Measurements from ENCODE around the gene GTPBP1.

Gene GTPBP1

GRCh38 chr22:38751066-38751421 lies 45.3 kb downstream of the GTPBP1 start:
- Histone ChIP-seq H3K9ac (ENCODE audit: low read length) (no peak overlapping the region), H3K4me1 (ENCODE audit: control insufficient read depth, insufficient read depth, low read length) (peaks cover 35% of the 10 kb centered on the region), H3K27me3 (ENCODE audit: control insufficient read depth, insufficient read depth, low read length) (no peaks in the 10 kb centered on the region), H3K36me3 (ENCODE audit: control insufficient read depth, insufficient read depth, low read length) (peaks cover 28% of the 10 kb centered on the region), H3K4me3 (ENCODE audit: low read length) (no peak overlapping the region), H3K9me3 (ENCODE audit: control insufficient read depth, low read length) (no peaks in the 10 kb centered on the region)

GRCh38 chr22:38751422-38752346 lies 45.9 kb downstream of the GTPBP1 start:
- peaks cover 39% of the 10 kb centered on the region for H3K4me1 ChIP-seq (ENCODE audit: control insufficient read depth, insufficient read depth, low read length)
- H3K4me3 ChIP-seq (ENCODE audit: low read length) = no peak overlapping the region
- no peaks in the 10 kb centered on the region for H3K27me3 ChIP-seq (ENCODE audit: control insufficient read depth, insufficient read depth, low read length)
- no peak overlapping the region for H3K9ac ChIP-seq (ENCODE audit: low read length)
- H3K36me3 ChIP-seq (ENCODE audit: control insufficient read depth, insufficient read depth, low read length) = peaks cover 24% of the 10 kb centered on the region
- no peaks in the 10 kb centered on the region for H3K9me3 ChIP-seq (ENCODE audit: control insufficient read depth, low read length)

DNA sequence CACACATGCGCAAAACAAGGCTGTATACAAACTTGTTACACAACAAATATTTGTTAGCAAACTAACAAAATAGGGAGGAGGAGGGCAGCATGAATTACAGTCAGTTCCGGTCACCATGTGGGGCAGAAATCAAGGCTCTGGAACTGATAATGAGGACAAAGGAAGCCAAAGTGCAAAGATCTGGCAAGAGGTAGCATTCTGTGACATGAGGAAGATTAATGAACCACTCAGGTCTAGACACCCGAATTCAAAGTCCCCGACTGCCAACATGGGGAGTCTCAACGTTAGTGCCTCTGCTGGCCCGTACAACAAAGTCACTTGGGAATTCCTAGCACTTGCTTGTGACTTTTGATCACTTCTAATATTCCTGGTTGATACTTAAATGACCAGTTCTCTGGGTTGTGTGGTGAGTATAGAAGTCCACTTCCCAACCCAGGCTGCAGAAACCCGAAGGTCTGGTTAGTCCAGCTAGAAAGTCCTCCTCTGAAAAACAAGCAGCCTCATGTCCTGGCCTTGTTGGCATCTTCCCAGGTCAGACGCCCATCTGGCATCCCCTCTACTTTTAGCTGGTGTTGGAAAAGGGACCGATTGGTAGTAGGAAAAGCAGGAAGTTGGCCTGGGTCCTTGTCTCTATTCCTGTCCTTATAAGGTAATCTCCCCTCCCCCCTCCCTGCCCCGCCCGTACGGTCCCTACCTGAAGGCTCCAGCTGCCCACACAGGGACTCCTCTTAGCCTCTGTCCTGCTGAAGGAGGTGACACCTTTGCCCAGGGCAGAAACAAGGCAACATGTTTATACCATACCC lies 48.4 kb downstream of the GTPBP1 start:
- Histone ChIP-seq H3K4me3 (ENCODE audit: low read length) (peak overlapping the region; percentile 61), H3K36me3 (ENCODE audit: control insufficient read depth, insufficient read depth, low read length) (peaks cover 18% of the 10 kb centered on the region), H3K9ac (ENCODE audit: low read length) (peak overlapping the region; percentile 89), H3K27me3 (ENCODE audit: control insufficient read depth, insufficient read depth, low read length) (no peaks in the 10 kb centered on the region), H3K4me1 (ENCODE audit: control insufficient read depth, insufficient read depth, low read length) (peaks cover 48% of the 10 kb centered on the region), H3K9me3 (ENCODE audit: control insufficient read depth, low read length) (no peaks in the 10 kb centered on the region)

GRCh38 chr22:38754751-38755154 lies 49.0 kb downstream of the GTPBP1 start:
- Histone ChIP-seq H3K36me3 (ENCODE audit: control insufficient read depth, insufficient read depth, low read length) (peaks cover 12% of the 10 kb centered on the region), H3K9me3 (ENCODE audit: control insufficient read depth, low read length) (no peaks in the 10 kb centered on the region), H3K9ac (ENCODE audit: low read length) (peak overlapping the region; percentile 89), H3K4me1 (ENCODE audit: control insufficient read depth, insufficient read depth, low read length) (peaks cover 48% of the 10 kb centered on the region), H3K4me3 (ENCODE audit: low read length) (peak overlapping the region; percentile 61), H3K27me3 (ENCODE audit: control insufficient read depth, insufficient read depth, low read length) (no peaks in the 10 kb centered on the region)

DNA sequence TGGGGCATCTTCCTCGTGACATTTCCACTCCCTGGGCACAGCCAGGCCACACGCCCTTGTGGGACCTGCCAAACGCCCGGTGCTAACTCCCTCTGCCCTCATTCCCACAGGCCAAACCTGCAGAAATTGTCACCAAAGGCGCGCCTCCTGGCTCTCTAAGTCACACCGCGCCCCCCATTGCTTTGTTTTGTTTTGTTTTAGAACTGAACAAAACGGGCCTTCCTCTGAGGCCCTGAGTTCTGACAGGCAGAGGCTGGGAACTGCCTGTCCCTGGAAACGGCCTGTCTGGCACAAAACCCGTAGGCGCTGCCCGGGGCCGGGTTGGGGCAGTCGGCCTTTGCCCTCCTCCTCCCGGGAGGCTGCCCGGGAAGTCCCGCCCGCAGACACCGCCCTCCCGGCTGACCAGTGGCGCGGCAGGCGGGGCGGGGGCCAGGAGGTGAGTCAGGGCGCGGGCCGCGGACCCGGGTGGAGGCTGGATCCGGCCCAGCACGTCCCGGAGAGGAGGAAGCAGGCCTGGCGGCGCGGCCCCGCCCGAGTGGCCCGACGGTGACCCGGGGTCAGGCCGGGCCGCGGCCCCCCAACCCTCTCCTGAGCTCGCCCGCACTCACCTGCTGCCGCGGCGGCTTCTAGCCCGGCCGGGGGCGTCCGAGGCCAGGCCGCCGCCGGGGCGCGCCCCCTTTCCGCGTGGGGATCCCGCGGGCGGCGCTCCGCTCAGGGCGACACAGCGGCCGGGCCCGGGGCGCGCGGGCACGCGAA lies 49.6 kb downstream of the GTPBP1 start:
- H3K27me3 ChIP-seq (ENCODE audit: control insufficient read depth, insufficient read depth, low read length) = no peaks in the 10 kb centered on the region
- H3K9me3 ChIP-seq (ENCODE audit: control insufficient read depth, low read length) = no peaks in the 10 kb centered on the region
- peaks cover 48% of the 10 kb centered on the region for H3K4me1 ChIP-seq (ENCODE audit: control insufficient read depth, insufficient read depth, low read length)
- H3K9ac ChIP-seq (ENCODE audit: low read length) = peak overlapping the region; percentile 89
- H3K4me3 ChIP-seq (ENCODE audit: low read length) = peak overlapping the region; percentile 61
- H3K36me3 ChIP-seq (ENCODE audit: control insufficient read depth, insufficient read depth, low read length) = peaks cover 9% of the 10 kb centered on the region

DNA sequence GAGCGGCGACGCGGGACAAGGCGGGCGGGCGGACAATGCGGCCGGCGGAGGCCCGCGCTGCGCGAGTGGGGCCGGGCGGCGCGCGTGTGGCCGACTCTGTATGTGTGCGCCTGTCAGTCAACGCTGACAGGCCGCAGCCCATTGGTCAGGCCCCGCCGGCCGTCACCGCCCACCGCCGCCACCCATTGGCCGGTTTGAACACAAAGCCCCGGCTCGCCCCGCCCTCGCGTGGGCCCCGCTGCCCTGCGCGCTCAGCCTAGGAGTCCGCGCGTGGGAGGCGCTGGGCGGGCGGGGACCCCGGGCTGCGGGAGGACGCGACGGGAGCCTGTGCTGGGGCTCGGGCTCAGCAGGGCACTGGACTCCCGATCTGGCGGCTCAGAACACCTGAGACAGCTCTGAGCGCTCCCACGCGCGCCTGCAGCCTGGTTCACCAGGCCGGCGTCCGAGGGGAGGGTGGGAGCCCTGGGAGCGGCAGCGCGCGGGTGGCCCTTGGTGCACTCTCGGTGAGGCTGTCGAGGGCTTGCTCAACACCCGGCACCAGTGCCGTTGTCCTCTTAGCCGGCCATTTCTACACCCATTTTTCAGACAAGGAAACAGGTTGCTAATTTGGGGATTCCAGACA lies 50.3 kb downstream of the GTPBP1 start, which contains the start of gene SUN2:
TSS of gene SUN2 (minus strand) at position 88 of the 622 bp plus-strand sequence. CDS start 3,370 bp downstream, outside the sequence.
- no peaks in the 10 kb centered on the region for H3K27me3 ChIP-seq (ENCODE audit: control insufficient read depth, insufficient read depth, low read length)
- no peaks in the 10 kb centered on the region for H3K9me3 ChIP-seq (ENCODE audit: control insufficient read depth, low read length)
- H3K36me3 ChIP-seq (ENCODE audit: control insufficient read depth, insufficient read depth, low read length) = peaks cover 2% of the 10 kb centered on the region
- peaks cover 45% of the 10 kb centered on the region for H3K4me1 ChIP-seq (ENCODE audit: control insufficient read depth, insufficient read depth, low read length)
- peak within 1 kb of the TSS; percentile 61 for H3K4me3 ChIP-seq (ENCODE audit: low read length)
- peak within 1 kb of the TSS; percentile 89 for H3K9ac ChIP-seq (ENCODE audit: low read length)

DNA sequence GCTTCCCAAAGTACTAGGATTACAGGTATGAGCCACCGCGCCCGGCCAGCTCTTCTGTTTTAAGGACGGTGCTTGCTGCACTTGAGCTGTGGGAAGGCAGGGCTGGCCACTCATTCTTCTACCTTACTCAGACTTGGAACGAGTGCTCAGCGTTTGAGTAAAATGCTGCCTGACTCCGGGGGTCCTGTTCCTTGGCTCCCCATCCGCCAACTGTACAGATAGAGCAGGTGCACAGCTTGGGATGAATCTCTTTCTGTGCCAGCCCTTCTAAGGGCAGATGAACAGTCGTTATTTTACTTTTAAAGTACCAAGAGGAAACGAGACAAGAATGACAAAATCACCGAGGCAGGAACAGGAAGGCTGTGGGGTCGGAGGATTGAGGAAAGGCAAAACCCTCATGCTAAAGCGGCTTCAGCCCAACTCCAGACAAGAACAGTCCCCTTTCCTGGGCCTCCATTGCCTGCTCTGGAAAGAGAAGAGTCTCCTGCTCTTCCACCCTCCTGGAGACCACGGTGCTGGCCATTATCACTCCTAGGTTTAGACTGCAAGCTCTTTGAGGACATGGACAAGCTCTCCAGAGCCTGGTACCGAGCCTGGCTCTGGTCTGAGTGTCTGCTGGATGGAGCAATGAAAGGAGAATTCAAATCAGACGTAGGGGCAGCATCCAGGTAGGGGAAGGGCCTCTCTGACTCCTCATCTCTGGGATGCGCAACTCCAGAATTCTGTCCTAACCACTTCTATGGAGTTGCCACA lies 51.1 kb downstream of the GTPBP1 start:
- H3K9ac ChIP-seq (ENCODE audit: low read length) = peak overlapping the region; percentile 63

DNA sequence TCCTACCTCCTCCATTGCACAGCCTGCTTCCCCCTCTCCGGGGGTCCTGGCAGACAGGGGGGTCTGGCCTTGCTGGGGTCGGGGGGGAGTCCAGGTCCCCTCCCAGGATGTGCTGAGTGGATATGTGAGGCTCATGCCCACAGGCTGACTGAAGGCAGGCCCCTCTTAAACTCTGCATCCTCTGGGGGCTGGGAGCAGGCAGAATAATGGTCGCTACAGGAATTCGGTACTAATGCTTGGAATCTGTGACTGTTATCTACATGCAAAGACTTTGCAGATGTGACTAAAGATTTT lies 51.7 kb downstream of the GTPBP1 start:
- H3K4me1 ChIP-seq (ENCODE audit: control insufficient read depth, insufficient read depth, low read length) = peaks cover 38% of the 10 kb centered on the region
- no peaks in the 10 kb centered on the region for H3K36me3 ChIP-seq (ENCODE audit: control insufficient read depth, insufficient read depth, low read length)
- no peaks in the 10 kb centered on the region for H3K9me3 ChIP-seq (ENCODE audit: control insufficient read depth, low read length)
- no peak overlapping the region for H3K4me3 ChIP-seq (ENCODE audit: low read length)
- no peak overlapping the region for H3K9ac ChIP-seq (ENCODE audit: low read length)
- no peaks in the 10 kb centered on the region for H3K27me3 ChIP-seq (ENCODE audit: control insufficient read depth, insufficient read depth, low read length)

More for the DNA sequence above, 51.1 kb downstream of the GTPBP1 start:
- no peaks in the 10 kb centered on the region for H3K9me3 ChIP-seq (ENCODE audit: control insufficient read depth, low read length)
- H3K4me3 ChIP-seq (ENCODE audit: low read length) = peak overlapping the region; percentile 3
- peaks cover 38% of the 10 kb centered on the region for H3K4me1 ChIP-seq (ENCODE audit: control insufficient read depth, insufficient read depth, low read length)
- no peaks in the 10 kb centered on the region for H3K36me3 ChIP-seq (ENCODE audit: control insufficient read depth, insufficient read depth, low read length)
- H3K27me3 ChIP-seq (ENCODE audit: control insufficient read depth, insufficient read depth, low read length) = no peaks in the 10 kb centered on the region

DNA sequence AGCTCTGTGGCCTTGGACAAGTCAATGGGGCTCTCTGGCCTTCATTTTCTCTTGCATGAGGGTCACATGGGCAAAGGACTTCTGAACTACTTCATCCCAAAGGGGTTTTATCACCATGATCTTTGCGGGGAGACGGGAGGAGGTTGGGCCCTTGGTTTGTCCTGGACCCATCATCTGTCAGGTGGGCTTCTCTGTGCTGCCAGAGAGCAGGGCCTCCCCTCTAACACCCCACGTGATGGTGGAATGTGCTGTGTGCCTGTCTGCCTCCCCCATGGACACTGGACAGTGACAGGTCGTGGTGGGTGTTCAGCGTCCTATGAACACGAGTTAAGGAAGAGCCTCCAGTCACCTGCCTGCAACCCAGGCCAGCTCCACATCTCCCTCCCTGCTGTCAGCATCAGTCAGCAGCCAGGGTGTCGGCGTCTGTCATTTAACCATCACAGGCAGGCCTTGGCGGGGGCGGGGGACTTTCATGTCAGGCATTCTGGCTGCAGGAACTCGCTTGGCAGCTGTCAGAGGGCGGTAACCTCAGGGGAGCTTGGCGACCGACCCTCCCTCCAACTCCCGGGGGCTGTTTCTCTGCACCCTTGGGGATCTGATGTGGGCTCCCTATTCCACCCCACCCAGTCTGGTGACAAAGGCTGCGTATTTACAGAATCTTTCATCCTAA lies 52.7 kb downstream of the GTPBP1 start:
- Histone ChIP-seq H3K36me3 (ENCODE audit: control insufficient read depth, insufficient read depth, low read length) (no peaks in the 10 kb centered on the region), H3K9ac (ENCODE audit: low read length) (no peak overlapping the region), H3K4me3 (ENCODE audit: low read length) (no peak overlapping the region), H3K4me1 (ENCODE audit: control insufficient read depth, insufficient read depth, low read length) (peaks cover 30% of the 10 kb centered on the region), H3K9me3 (ENCODE audit: control insufficient read depth, low read length) (no peaks in the 10 kb centered on the region), H3K27me3 (ENCODE audit: control insufficient read depth, insufficient read depth, low read length) (no peaks in the 10 kb centered on the region)

DNA sequence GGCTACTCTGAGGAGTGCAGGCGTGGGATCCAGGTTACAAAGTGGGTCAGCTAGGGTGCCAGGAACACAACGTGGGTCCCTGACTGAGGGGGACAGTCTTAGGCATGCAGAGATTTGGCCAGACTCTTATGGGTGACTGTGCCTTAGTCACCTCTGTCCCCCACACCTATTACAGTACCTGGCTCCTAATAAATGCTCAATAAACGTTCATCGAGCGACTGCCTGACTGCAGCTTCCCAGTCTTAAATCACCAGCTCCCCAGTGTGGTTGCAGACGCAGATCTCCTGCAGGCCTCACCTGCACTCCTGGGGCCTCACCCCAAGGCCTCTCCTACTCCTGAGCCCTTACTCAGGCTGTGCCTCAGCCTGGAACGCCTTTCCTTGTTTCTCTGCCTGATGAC lies 53.3 kb downstream of the GTPBP1 start:
- no peak overlapping the region for H3K4me3 ChIP-seq (ENCODE audit: low read length)
- H3K27me3 ChIP-seq (ENCODE audit: control insufficient read depth, insufficient read depth, low read length) = no peaks in the 10 kb centered on the region
- no peaks in the 10 kb centered on the region for H3K9me3 ChIP-seq (ENCODE audit: control insufficient read depth, low read length)
- H3K36me3 ChIP-seq (ENCODE audit: control insufficient read depth, insufficient read depth, low read length) = no peaks in the 10 kb centered on the region
- H3K4me1 ChIP-seq (ENCODE audit: control insufficient read depth, insufficient read depth, low read length) = peaks cover 24% of the 10 kb centered on the region
- no peak overlapping the region for H3K9ac ChIP-seq (ENCODE audit: low read length)

Measured in mucosa of stomach (tissue), 1 donor.